ENCODE measurements around the gene SOX12.

- TF ChIP-seq CTCF (IDR thresholded peaks at IDR 0.05; ENCODE audit: low read depth, low read length, missing input control) (no peak), TAF1 (conservative IDR thresholded peaks at IDR 0.05) (no peak), ATF3 (IDR thresholded peaks at IDR 0.05) (no peak), EGR1 (IDR thresholded peaks at IDR 0.05; ENCODE audit: low read depth in 2 of 2) (no peak), MAX (IDR thresholded peaks at IDR 0.05) (no peak), SP1 (IDR thresholded peaks at IDR 0.05) (no peak), JUND (IDR thresholded peaks at IDR 0.05) (no peak), REST (IDR thresholded peaks at IDR 0.05) (no peak)
Measured at GRCh38 chr20:305745-306144, 19.6 kb upstream of the SOX12 start.

All from liver (tissue), 3 donors.